MCF 10A (cell line): ENCODE data around the gene ZNF614. TPM values are rescaled to one million over a fixed set of nuclear protein-coding genes. Genes with fewer than 3 reads are reported as not detected.

Source experiments
- Bru-seq: library from RNA; stranded (reverse); fragments of 400-500 nt; gene quantifications from one replicate; lab custom pipeline; 2021; lab: Mats Ljungman, UMichigan
- BruChase-seq, 2 experiments: library from RNA; stranded (reverse); fragments of 400-500 nt; gene quantifications; one replicate each; lab custom pipeline; 2021; lab: Mats Ljungman, UMichigan
- BruUV-seq: library from RNA; stranded (reverse); fragments of 400-500 nt; replicated peaks from 2 replicates; lab custom pipeline; 2021; lab: Mats Ljungman, UMichigan
- CTCF ChIA-PET: fragments of 300-600 bp; sonication (Branson Sonifier 250); formaldehyde crosslinking; extraction: SDS; loops from one replicate; lab custom pipeline; 2021; ENCODE audit warnings: antibody characterized with exemption, inconsistent platforms; lab: Yijun Ruan, JAX
- POLR2A ChIA-PET: fragments of 300-600, 350-650 bp; sonication (Branson Sonifier 250); formaldehyde crosslinking; extraction: SDS; loops from one replicate; lab custom pipeline; 2020; ENCODE audit warnings: antibody characterized with exemption, inconsistent platforms; lab: Yijun Ruan, JAX
- DNase-seq: peaks from one replicate; pipeline ENCODE4 v3.0.0-alpha.2; 2018; ENCODE audit not compliant: unreplicated experiment
- H3K27ac Mint-ChIP-seq: one replicate; pipeline ENCODE4 v1.8.0; 2022; ENCODE audit warnings: mild to moderate bottlenecking, low read depth, mixed read lengths; ENCODE audit not compliant: unreplicated experiment
- H3K27me3 Mint-ChIP-seq: one replicate; pipeline ENCODE4 v1.8.0; 2022; ENCODE audit warnings: mixed read lengths; ENCODE audit not compliant: insufficient read depth, unreplicated experiment
- H3K36me3 Mint-ChIP-seq: one replicate; pipeline ENCODE4 v1.8.0; 2022; ENCODE audit warnings: mild to moderate bottlenecking, moderate library complexity, mixed read lengths; ENCODE audit not compliant: insufficient read depth, unreplicated experiment
- H3K4me1 Mint-ChIP-seq: one replicate; pipeline ENCODE4 v1.8.0; 2022; ENCODE audit warnings: mixed read lengths; ENCODE audit not compliant: insufficient read depth, unreplicated experiment
- H3K4me3 Mint-ChIP-seq: one replicate; pipeline ENCODE4 v1.8.0; 2022; ENCODE audit warnings: mild to moderate bottlenecking, moderate library complexity, mixed read lengths; ENCODE audit not compliant: unreplicated experiment
- H3K9me3 Mint-ChIP-seq: one replicate; pipeline ENCODE4 v1.8.0; 2022; ENCODE audit warnings: mixed read lengths; ENCODE audit not compliant: unreplicated experiment
- intact Hi-C: fragments of 100-400 bp; cut with micrococcal nuclease; formaldehyde crosslinking; loops from 2 replicates; pipeline ENCODE4 v1.14.1; 2022
- long read RNA-seq: library from polyadenylated mRNA; stranded (forward); transcript quantifications from one replicate; pipeline ENCODE4 v2.0.0, GENCODE V29; 2022
- total RNA-seq: library from RNA; stranded (reverse); gene quantifications from 2 replicates; pipeline ENCODE4 v1.2.3, GENCODE V29; 2022
- TF ChIP-seq, protein P1 (sequence below): fragments of 200-600 bp; IDR thresholded peaks from one replicate; pipeline ENCODE4 v1.8.0; 2022; ENCODE audit warnings: antibody characterized with exemption, mild to moderate bottlenecking; ENCODE audit not compliant: unreplicated experiment

Gene ZNF614
- total RNA-seq (10.2 and 10.3 TPM in 2 replicates), Bru-seq, nascent RNA (percentile 82 among the genes with signal in this experiment), BruChase-seq, experiment 1, labeled RNA remaining after a 6-hour chase (percentile 83 among the genes with signal in this experiment), BruChase-seq, experiment 2, labeled RNA remaining after a 2-hour chase (percentile 91 among the genes with signal in this experiment)
- long read RNA-seq, full-length matches to known transcripts = 19 of 26 reads
- long read RNA-seq, partial matches to known transcripts = 2 of 26 reads
- long read RNA-seq, other reads (novel, unspliced or antisense) = 5 of 26 reads

DNA sequence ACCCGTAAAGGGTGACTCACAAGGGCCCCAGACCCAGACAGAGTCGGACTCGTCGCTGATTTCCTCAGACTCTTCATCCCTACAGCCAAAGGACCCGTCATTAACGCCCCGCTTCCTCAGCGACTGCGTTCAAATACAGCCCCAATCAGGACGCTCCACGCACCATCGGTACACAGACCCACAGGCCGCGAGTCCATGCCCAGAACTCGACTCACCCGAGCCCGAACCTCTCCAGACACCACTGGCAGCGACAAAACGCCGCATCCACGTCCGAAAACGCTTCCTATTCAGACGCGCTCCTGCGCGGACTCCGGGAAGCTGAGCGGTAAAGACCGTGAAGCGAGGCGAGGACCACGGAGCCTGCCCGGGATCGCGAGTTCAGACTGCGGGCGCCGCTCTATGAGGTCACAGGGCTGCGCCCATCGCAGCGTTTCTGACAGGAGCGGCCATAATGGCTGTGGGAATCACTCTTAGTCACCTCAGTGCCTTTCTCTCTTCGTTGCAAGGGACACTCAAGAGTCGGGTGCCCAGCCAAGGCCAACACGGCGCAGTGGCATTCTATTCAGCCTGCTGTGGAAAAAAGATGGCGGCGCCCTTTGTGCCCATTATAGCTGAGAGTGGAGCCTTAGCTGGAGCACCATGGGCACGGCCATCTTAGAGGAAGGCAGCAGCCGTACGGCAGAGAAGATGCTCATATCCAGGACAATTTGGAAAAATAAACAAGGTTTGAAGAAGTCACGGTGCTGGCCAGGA is at the start of gene ZNF614:
TSS of gene ZNF614 (minus strand) at position 353 of the 753 bp plus-strand sequence. CDS start 2,634 bp downstream, outside the sequence.
- CTCF ChIA-PET = no interaction called here
- no TSS peak for BruUV-seq
- intact Hi-C loops = no loop called here
- TF ChIP-seq, protein P1, sequence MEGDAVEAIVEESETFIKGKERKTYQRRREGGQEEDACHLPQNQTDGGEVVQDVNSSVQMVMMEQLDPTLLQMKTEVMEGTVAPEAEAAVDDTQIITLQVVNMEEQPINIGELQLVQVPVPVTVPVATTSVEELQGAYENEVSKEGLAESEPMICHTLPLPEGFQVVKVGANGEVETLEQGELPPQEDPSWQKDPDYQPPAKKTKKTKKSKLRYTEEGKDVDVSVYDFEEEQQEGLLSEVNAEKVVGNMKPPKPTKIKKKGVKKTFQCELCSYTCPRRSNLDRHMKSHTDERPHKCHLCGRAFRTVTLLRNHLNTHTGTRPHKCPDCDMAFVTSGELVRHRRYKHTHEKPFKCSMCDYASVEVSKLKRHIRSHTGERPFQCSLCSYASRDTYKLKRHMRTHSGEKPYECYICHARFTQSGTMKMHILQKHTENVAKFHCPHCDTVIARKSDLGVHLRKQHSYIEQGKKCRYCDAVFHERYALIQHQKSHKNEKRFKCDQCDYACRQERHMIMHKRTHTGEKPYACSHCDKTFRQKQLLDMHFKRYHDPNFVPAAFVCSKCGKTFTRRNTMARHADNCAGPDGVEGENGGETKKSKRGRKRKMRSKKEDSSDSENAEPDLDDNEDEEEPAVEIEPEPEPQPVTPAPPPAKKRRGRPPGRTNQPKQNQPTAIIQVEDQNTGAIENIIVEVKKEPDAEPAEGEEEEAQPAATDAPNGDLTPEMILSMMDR = no peak
- Mint-ChIP-seq H3K27me3 (no peaks in the 10 kb centered on the region), H3K9me3 (peaks cover 8% of the 10 kb centered on the region), H3K27ac (peak within 1 kb of the TSS; percentile 84), H3K36me3 (peaks cover 51% of the 10 kb centered on the region), H3K4me1 (peaks cover 13% of the 10 kb centered on the region), H3K4me3 (peak within 1 kb of the TSS; percentile 76)
- peak; percentile 88 for DNase-seq
- POLR2A ChIA-PET = interaction anchor here (0.7 to 2.8 kb wide), 12 partner anchors 17 to 894 kb away, joined by 3 to 31 read pairs (median 5); partner anchors contain the start of genes PPP2R1A, ZNF432, ZNF615 and ZNF616

DNA sequence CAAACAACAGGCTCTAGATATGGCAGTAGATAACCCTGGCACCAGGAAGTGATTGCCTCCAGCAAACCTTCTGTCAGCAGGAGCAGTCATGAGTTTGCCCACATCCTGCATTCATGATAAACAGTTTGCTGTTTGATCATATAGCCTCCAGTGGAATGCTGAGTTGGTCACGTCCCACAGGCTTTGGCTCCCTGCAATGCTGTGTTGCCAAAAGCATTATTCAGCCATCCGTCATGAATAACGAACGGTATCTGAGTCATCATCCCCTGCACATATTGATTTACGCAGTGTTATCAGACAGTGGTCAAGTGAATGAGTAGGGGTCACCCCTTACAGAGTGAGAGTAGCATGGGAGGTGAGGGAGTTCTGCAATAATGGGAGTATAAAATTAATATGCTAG is 42.3 kb upstream of the ZNF614 start:
- intact Hi-C loops = no loop called here
- Mint-ChIP-seq H3K4me1 (no peaks in the 10 kb centered on the region), H3K27ac (no peak overlapping the region), H3K27me3 (no peaks in the 10 kb centered on the region), H3K4me3 (no peak overlapping the region), H3K9me3 (peaks cover 51% of the 10 kb centered on the region), H3K36me3 (peaks cover 90% of the 10 kb centered on the region)
- CTCF ChIA-PET = no interaction called here
- POLR2A ChIA-PET = no interaction called here
- BruUV-seq = no TSS peak
- DNase-seq = no peak
- TF ChIP-seq, protein P1 = no peak

DNA sequence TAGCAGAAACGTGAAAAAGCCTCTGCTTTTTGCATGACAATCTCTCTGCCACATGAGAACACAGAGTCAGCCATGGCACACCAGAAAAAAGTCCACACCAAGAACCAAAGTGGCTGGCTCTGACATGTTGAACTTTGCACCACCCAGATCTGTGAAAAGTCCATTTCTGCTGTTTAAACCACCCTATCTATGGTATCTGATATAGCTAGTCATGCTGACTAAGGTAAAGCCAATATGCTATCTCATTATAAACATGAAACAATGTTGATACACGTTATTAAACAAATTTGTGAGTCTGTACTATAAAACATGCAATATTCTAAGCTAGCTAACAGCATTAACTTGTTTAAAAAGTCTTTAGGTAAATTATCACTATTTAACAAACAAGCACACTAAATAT is 41.5 kb upstream of the ZNF614 start:
- Mint-ChIP-seq H3K4me1 (no peaks in the 10 kb centered on the region), H3K27ac (no peak overlapping the region), H3K4me3 (no peak overlapping the region), H3K27me3 (no peaks in the 10 kb centered on the region), H3K36me3 (peaks cover 90% of the 10 kb centered on the region), H3K9me3 (peaks cover 46% of the 10 kb centered on the region)
- no TSS peak for BruUV-seq
- ChIA-PET CTCF (no interaction called here), POLR2A (no interaction called here)
- intact Hi-C loops = no loop called here
- TF ChIP-seq, protein P1 = no peak
- DNase-seq = no peak

DNA sequence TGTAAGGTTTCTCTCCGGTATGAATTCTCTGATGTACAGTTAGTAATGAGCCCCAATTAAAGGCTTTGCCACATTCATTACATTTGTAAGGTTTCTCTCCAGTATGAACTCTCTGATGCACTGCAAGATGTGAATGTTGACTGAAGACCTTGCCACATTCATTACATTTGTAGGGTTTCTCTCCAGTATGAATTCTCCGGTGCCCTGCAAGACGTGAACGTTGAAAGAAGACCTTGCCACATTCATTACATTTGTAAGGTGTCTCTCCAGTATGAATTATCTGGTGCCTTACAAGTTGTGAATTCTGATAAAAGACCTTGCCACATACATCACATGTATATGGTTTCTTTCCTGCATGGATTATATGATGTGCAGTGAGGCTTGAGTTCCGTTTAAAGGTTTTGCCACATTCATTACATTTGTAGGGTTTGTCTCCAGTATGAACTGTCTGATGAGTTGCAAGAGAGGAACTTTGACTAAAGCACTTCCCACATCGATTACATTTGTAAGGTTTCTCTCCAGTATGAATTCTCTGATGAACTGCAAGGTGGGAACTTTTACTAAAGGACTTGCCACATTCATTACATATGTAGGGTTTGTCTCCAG is 38.2 kb upstream of the ZNF614 start:
- BruUV-seq = no TSS peak
- TF ChIP-seq, protein P1 = no peak
- CTCF ChIA-PET = no interaction called here
- Mint-ChIP-seq H3K4me3 (no peak overlapping the region), H3K9me3 (peaks cover 38% of the 10 kb centered on the region), H3K4me1 (no peaks in the 10 kb centered on the region), H3K36me3 (peaks cover 74% of the 10 kb centered on the region), H3K27me3 (no peaks in the 10 kb centered on the region), H3K27ac (no peak overlapping the region)
- POLR2A ChIA-PET = no interaction called here
- DNase-seq = no peak
- intact Hi-C loops = no loop called here
